K562 (cell line): ENCODE data around the gene PPP3CA.

Experiments used
- CCAR2 ChIP-seq: fragments of 200-400 bp; formaldehyde crosslinking; IDR thresholded peaks from 2 replicates; pipeline ENCODE4 v1.6.1; 2017; ENCODE audit warnings: mild to moderate bottlenecking, low read depth, low read length
- CHD2 ChIP-seq: IDR thresholded peaks from 2 replicates; pipeline ENCODE4 v1.6.1; 2011; ENCODE audit warnings: low read depth, low read length

GRCh38 chr4:101322743-101323142 lies 24.6 kb downstream of the PPP3CA start:
- TF ChIP-seq CCAR2 = no peak
- no peak for TF ChIP-seq CHD2
